ENCODE data around the gene SLC25A15.

Gene SLC25A15

GRCh38 chr13:40803316-40803715 is 13.9 kb downstream of the SLC25A15 start:
- no peak for TF ChIP-seq SNAI2 (CRISPR knock-in tag; IDR thresholded peaks at IDR 0.05)
- TF ChIP-seq ZNF8 (CRISPR knock-in tag; IDR thresholded peaks at IDR 0.05): no peak
- TF ChIP-seq ZFP3 (CRISPR knock-in tag; IDR thresholded peaks at IDR 0.05): no peak
- no peak for TF ChIP-seq ZC3H10 (CRISPR knock-in tag; IDR thresholded peaks at IDR 0.05)
- TF ChIP-seq PATZ1 (CRISPR knock-in tag; IDR thresholded peaks at IDR 0.05; ENCODE audit: borderline replicate concordance): no peak
- no peak for TF ChIP-seq PPARA (CRISPR knock-in tag; IDR thresholded peaks at IDR 0.05; ENCODE audit: borderline replicate concordance)
- TF ChIP-seq, protein P1, sequence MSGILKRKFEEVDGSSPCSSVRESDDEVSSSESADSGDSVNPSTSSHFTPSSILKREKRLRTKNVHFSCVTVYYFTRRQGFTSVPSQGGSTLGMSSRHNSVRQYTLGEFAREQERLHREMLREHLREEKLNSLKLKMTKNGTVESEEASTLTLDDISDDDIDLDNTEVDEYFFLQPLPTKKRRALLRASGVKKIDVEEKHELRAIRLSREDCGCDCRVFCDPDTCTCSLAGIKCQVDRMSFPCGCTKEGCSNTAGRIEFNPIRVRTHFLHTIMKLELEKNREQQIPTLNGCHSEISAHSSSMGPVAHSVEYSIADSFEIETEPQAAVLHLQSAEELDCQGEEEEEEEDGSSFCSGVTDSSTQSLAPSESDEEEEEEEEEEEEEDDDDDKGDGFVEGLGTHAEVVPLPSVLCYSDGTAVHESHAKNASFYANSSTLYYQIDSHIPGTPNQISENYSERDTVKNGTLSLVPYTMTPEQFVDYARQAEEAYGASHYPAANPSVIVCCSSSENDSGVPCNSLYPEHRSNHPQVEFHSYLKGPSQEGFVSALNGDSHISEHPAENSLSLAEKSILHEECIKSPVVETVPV (CRISPR knock-in tag; IDR thresholded peaks at IDR 0.05): no peak
- TF ChIP-seq, protein P2, sequence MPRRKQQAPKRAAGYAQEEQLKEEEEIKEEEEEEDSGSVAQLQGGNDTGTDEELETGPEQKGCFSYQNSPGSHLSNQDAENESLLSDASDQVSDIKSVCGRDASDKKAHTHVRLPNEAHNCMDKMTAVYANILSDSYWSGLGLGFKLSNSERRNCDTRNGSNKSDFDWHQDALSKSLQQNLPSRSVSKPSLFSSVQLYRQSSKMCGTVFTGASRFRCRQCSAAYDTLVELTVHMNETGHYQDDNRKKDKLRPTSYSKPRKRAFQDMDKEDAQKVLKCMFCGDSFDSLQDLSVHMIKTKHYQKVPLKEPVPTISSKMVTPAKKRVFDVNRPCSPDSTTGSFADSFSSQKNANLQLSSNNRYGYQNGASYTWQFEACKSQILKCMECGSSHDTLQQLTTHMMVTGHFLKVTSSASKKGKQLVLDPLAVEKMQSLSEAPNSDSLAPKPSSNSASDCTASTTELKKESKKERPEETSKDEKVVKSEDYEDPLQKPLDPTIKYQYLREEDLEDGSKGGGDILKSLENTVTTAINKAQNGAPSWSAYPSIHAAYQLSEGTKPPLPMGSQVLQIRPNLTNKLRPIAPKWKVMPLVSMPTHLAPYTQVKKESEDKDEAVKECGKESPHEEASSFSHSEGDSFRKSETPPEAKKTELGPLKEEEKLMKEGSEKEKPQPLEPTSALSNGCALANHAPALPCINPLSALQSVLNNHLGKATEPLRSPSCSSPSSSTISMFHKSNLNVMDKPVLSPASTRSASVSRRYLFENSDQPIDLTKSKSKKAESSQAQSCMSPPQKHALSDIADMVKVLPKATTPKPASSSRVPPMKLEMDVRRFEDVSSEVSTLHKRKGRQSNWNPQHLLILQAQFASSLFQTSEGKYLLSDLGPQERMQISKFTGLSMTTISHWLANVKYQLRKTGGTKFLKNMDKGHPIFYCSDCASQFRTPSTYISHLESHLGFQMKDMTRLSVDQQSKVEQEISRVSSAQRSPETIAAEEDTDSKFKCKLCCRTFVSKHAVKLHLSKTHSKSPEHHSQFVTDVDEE (CRISPR knock-in tag; IDR thresholded peaks at IDR 0.05): no peak
- TF ChIP-seq TOX (CRISPR knock-in tag; IDR thresholded peaks at IDR 0.05; ENCODE audit: borderline replicate concordance): no peak
- no peak for TF ChIP-seq RARB (CRISPR knock-in tag; IDR thresholded peaks at IDR 0.05)
- TF ChIP-seq OSR1 (CRISPR knock-in tag; IDR thresholded peaks at IDR 0.05): no peak
- TF ChIP-seq, protein P3, sequence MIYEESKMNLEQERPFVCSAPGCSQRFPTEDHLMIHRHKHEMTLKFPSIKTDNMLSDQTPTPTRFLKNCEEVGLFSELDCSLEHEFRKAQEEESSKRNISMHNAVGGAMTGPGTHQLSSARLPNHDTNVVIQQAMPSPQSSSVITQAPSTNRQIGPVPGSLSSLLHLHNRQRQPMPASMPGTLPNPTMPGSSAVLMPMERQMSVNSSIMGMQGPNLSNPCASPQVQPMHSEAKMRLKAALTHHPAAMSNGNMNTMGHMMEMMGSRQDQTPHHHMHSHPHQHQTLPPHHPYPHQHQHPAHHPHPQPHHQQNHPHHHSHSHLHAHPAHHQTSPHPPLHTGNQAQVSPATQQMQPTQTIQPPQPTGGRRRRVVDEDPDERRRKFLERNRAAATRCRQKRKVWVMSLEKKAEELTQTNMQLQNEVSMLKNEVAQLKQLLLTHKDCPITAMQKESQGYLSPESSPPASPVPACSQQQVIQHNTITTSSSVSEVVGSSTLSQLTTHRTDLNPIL (CRISPR knock-in tag; IDR thresholded peaks at IDR 0.05; ENCODE audit: low read depth): no peak
- TF ChIP-seq ZNF70 (CRISPR knock-in tag; IDR thresholded peaks at IDR 0.05): no peak
- TF ChIP-seq POU6F1 (CRISPR knock-in tag; IDR thresholded peaks at IDR 0.05; ENCODE audit: borderline replicate concordance, low read depth): no peak
- no peak for TF ChIP-seq ZNF565 (CRISPR knock-in tag; conservative IDR thresholded peaks at IDR 0.05; ENCODE audit: low read depth)
- ATAC-seq: no peak

DNA sequence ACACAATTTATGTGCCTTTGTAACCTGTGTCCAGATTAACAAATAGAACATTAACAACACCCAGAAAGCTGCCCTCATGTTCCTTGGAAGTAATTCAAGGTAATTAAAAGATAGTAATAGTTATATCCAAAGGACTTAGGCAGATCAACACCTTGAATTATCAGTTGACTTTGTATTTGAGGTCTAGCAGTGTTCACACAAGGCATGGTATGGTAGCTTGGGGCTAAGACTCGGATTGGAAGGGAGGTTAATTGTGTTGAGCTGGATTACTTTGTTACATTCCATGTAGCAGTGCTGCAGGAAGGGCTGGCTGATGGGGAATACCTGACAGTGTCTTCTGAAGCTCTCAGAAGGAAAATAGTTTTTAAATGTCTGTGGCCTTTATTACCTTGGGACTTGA is 16.8 kb downstream of the SLC25A15 start:
- no peak for ATAC-seq
- TF ChIP-seq CSDC2 (CRISPR knock-in tag; IDR thresholded peaks at IDR 0.05) (no peak), BACH2 (CRISPR knock-in tag; IDR thresholded peaks at IDR 0.05; ENCODE audit: borderline replicate concordance) (no peak), ARNTL (CRISPR knock-in tag; IDR thresholded peaks at IDR 0.05; ENCODE audit: borderline replicate concordance, low read depth) (no peak), PATZ1 (CRISPR knock-in tag; IDR thresholded peaks at IDR 0.05; ENCODE audit: borderline replicate concordance) (no peak), GLIS3 (CRISPR knock-in tag; IDR thresholded peaks at IDR 0.05) (no peak), ISL1 (CRISPR knock-in tag; IDR thresholded peaks at IDR 0.05) (no peak), TOX (CRISPR knock-in tag; IDR thresholded peaks at IDR 0.05; ENCODE audit: borderline replicate concordance) (no peak), ESRRG (CRISPR knock-in tag; IDR thresholded peaks at IDR 0.05) (no peak), ZFP3 (CRISPR knock-in tag; IDR thresholded peaks at IDR 0.05) (no peak), ZFP30 (CRISPR knock-in tag; IDR thresholded peaks at IDR 0.05) (no peak), SNAI2 (CRISPR knock-in tag; IDR thresholded peaks at IDR 0.05) (no peak), ZNF8 (CRISPR knock-in tag; IDR thresholded peaks at IDR 0.05) (no peak), ZC3H10 (CRISPR knock-in tag; IDR thresholded peaks at IDR 0.05) (no peak)
- TF ChIP-seq, protein P1 (CRISPR knock-in tag; IDR thresholded peaks at IDR 0.05): no peak
- TF ChIP-seq, protein P3 (CRISPR knock-in tag; IDR thresholded peaks at IDR 0.05; ENCODE audit: low read depth): no peak

Data from SK-N-SH treated with all-trans-retinoic acid at 6 μM for 48 hours (cell line).